K562 (cell line): ENCODE data around the gene CENPP. TPM values are rescaled to one million over a fixed set of nuclear protein-coding genes. Genes with fewer than 3 reads are reported as not detected.

Experiments
- ATAC-seq: fragments of 200-7000 bp; cut with Tn5 transposase; 3 replicates; pipeline ENCODE4 v1.9.1; 2020; ENCODE audit warnings: moderate library complexity
- BruUV-seq: library from RNA; stranded (reverse); fragments of 400-500 nt; replicated peaks from 2 replicates; lab custom pipeline; 2021; lab: Mats Ljungman, UMichigan
- CTCF ChIA-PET: fragments of 300-600 bp; formaldehyde crosslinking; extraction: SDS; loops from one replicate; lab custom pipeline; 2021; ENCODE audit warnings: low intra/inter-chr PET ratio; lab: Yijun Ruan, JAX
- POLR2A ChIA-PET: fragments of 300-600, 350-650 bp; sonication (Branson Sonifier 250); formaldehyde crosslinking; extraction: SDS; loops from one replicate; lab custom pipeline; 2021; ENCODE audit warnings: antibody characterized with exemption, inconsistent platforms; lab: Yijun Ruan, JAX
- DNase-seq, 4 experiments: peaks; one replicate each; pipeline versions ENCODE4 v3.0.0 to v3.0.0-alpha.2; 2011 to 2018; ENCODE audit warnings: low spot score in 3 of 4, mixed read lengths in 3 of 4; ENCODE audit errors: extremely low read depth in 1 of 4
- FAIRE-seq: peaks from 2 replicates; lab custom pipeline; 2011; peaks lifted over from hg19 to GRCh38; lab: Jason Lieb, UNC
- H2AFZ ChIP-seq: 2 replicates; pipeline ENCODE4 v1.6.0; 2011; ENCODE audit warnings: low read depth, low read length, control low read depth, inconsistent platforms
- H3K27ac ChIP-seq: fragments of 200-600 bp; 3 replicates; pipeline ENCODE4 v1.8.0; 2011; ENCODE audit warnings: low read depth, mild to moderate bottlenecking, control low read depth, inconsistent platforms, low read length, moderate library complexity, mixed read lengths; ENCODE audit errors: extremely low read depth
- H3K27me3 ChIP-seq, 2 experiments: fragments of 300-600 bp in 1 of 2; 2 replicates in 1 of 2; 3 replicates in 1 of 2; pipeline versions ENCODE4 v1.6.0 to v1.8.0; 2011; ENCODE audit warnings: inconsistent platforms in 2 of 2, low read length in 2 of 2, mild to moderate bottlenecking in 1 of 2, mixed read lengths in 1 of 2, moderate library complexity in 1 of 2; ENCODE audit not compliant: control insufficient read depth in 2 of 2, insufficient read depth in 2 of 2
- H3K36me3 ChIP-seq: fragments of 300-600 bp; 3 replicates; pipeline ENCODE4 v1.8.0; 2011; ENCODE audit warnings: mild to moderate bottlenecking, low read length, inconsistent platforms; ENCODE audit not compliant: control insufficient read depth, insufficient read depth
- H3K4me1 ChIP-seq, 2 experiments: fragments of 200-600 bp in 1 of 2; replicated peaks in 1 of 2; 2 replicates in 1 of 2; 3 replicates in 1 of 2; pipeline versions ENCODE4 v1.5.1 to v1.8.0; 2011; ENCODE audit warnings: inconsistent platforms in 2 of 2, low read length in 2 of 2, mild to moderate bottlenecking in 1 of 2, mixed read lengths in 1 of 2, moderate library complexity in 1 of 2; ENCODE audit not compliant: control insufficient read depth in 2 of 2, insufficient read depth in 2 of 2
- H3K4me2 ChIP-seq: 2 replicates; pipeline ENCODE4 v1.6.1; 2011; ENCODE audit warnings: low read length, control low read depth, inconsistent platforms, mixed read lengths; ENCODE audit not compliant: insufficient read depth
- H3K4me3 ChIP-seq: fragments of 200-600 bp; sonication (generic), shearing (Covaris generic); 2 replicates; pipeline ENCODE4 v1.5.1; 2016; ENCODE audit warnings: control low read depth, inconsistent platforms
- H3K79me2 ChIP-seq: fragments of 200-600 bp; 3 replicates; pipeline ENCODE4 v1.8.0; 2011; ENCODE audit warnings: low read length, inconsistent platforms; ENCODE audit not compliant: control insufficient read depth, insufficient read depth
- H3K9ac ChIP-seq, 2 experiments: 2 replicates each; pipeline versions ENCODE4 v1.6.0 to v1.6.1; 2011; ENCODE audit warnings: low read depth in 2 of 2, low read length in 2 of 2, control low read depth in 1 of 2, inconsistent platforms in 1 of 2, mild to moderate bottlenecking in 1 of 2, mixed read lengths in 1 of 2; ENCODE audit not compliant: insufficient read depth in 1 of 2
- H3K9me1 ChIP-seq: one replicate; pipeline ENCODE4 v1.6.0; 2011; ENCODE audit warnings: inconsistent platforms, mild to moderate bottlenecking, low read length, moderate library complexity; ENCODE audit not compliant: control insufficient read depth, insufficient read depth
- H3K9me3 ChIP-seq: replicated peaks from 2 replicates; pipeline ENCODE4 v1.5.1; 2011; ENCODE audit warnings: low read depth, low read length, inconsistent platforms; ENCODE audit not compliant: control insufficient read depth, insufficient read depth
- H4K20me1 ChIP-seq: replicated peaks from 2 replicates; pipeline ENCODE4 v1.6.1; 2011; ENCODE audit warnings: low read length, inconsistent platforms, mixed read lengths; ENCODE audit not compliant: control insufficient read depth, insufficient read depth
- C11orf30 ChIP-seq: fragments of 450-650 bp; IDR thresholded peaks from 2 replicates; pipeline ENCODE4 v1.6.1; 2016; ENCODE audit warnings: low read depth, mild to moderate bottlenecking
- CBFA2T3 ChIP-seq: fragments of 450-650 bp; IDR thresholded peaks from 2 replicates; pipeline ENCODE4 v1.6.1; 2017
- CTCF ChIP-seq, 3 experiments: IDR thresholded peaks in 2 of 3; conservative IDR thresholded peaks in 1 of 3; 2 replicates each; pipeline ENCODE4 v1.5.1; 2011 to 2012; ENCODE audit warnings: low read length in 3 of 3, mild to moderate bottlenecking in 3 of 3, control low read depth in 2 of 3, improper control_type of control experiment in 1 of 3, inconsistent platforms in 1 of 3, low read depth in 1 of 3, mixed read lengths in 1 of 3, moderate library complexity in 1 of 3; ENCODE audit not compliant: insufficient read depth in 2 of 3
- MAFG ChIP-seq: fragments of 450-650 bp; conservative IDR thresholded peaks from 2 replicates; pipeline ENCODE4 v1.6.1; 2016; ENCODE audit warnings: missing genetic modification characterization, missing compliant biosample characterization
- POLR2B ChIP-seq: fragments of 450-650 bp; IDR thresholded peaks from 2 replicates; pipeline ENCODE4 v1.6.1; 2018; ENCODE audit warnings: low read depth; ENCODE audit not compliant: partially characterized antibody
- RAD21 ChIP-seq, 2 experiments: fragments of 250-450 bp in 1 of 2; fragments of 450-650 bp in 1 of 2; sonication (Bioruptor Pico) in 1 of 2; formaldehyde crosslinking in 1 of 2; IDR thresholded peaks in 1 of 2; conservative IDR thresholded peaks in 1 of 2; 2 replicates each; pipeline versions ENCODE4 v1.4.0 to v1.8.0; 2020 to 2022; ENCODE audit warnings: mild to moderate bottlenecking in 2 of 2, moderate library complexity in 1 of 2
- REST ChIP-seq, 2 experiments: fragments of 450-650 bp; formaldehyde crosslinking in 1 of 2; IDR thresholded peaks; 2 replicates each; pipeline versions ENCODE4 v1.4.0 to v1.6.1; 2014 to 2020; ENCODE audit warnings: mild to moderate bottlenecking in 2 of 2, borderline replicate concordance in 1 of 2, low read depth in 1 of 2
- ZFP1 ChIP-seq: fragments of 450-650 bp; formaldehyde crosslinking; IDR thresholded peaks from 2 replicates; pipeline ENCODE4 v1.4.0; 2020; ENCODE audit warnings: mild to moderate bottlenecking, mixed read lengths
- ZNF316 ChIP-seq: fragments of 450-650 bp; IDR thresholded peaks from 2 replicates; pipeline ENCODE4 v1.6.1; 2016
- WGBS: fragments of 100-300 bp; shearing (Covaris generic); methylation state at CpG from one replicate; pipeline ENCODE4 v1.1.6; 2016; ENCODE audit warnings: low coverage, mixed read lengths; ENCODE audit not compliant: insufficient coverage; ENCODE audit errors: missing lambda C conversion rate; 5-methylcytosine and 5-hydroxymethylcytosine counted together
- in situ Hi-C: fragments of 300-500 bp; cut with MboI; formaldehyde crosslinking; loops from 4 replicates; pipeline ENCODE4 v1.15.0; 2018; ENCODE audit warnings: inconsistent platforms, mixed read lengths
- intact Hi-C: fragments of 100-400 bp; cut with micrococcal nuclease; formaldehyde crosslinking; loops from 2 replicates; pipeline ENCODE4 v1.14.2; 2022
- polyA plus RNA-seq, 8 experiments: library from polyadenylated mRNA; depleted of rRNA in 4 of 8; stranded (reverse) in 5 of 8; unstranded in 3 of 8; fragments of >200 nt; fragmentation: Nextera tagmentation in 2 of 8; fragmentation: Illumina TruSeq in 1 of 8; extraction: Ambion mirVana in 2 of 8; extraction: Trizol in 1 of 8; gene quantifications; 2 replicates each; pipeline versions ENCODE4 v1.2.1 to v1.2.3, GENCODE V29; 2011 to 2014; ENCODE audit warnings: inconsistent platforms in 1 of 8, missing spikeins in 1 of 8
- total RNA-seq, 7 experiments: library from RNA; depleted of rRNA in 6 of 7; stranded (reverse); fragments of >200 nt in 6 of 7; fragmentation: Illumina TruSeq in 2 of 7; extraction: Trizol in 2 of 7; gene quantifications; 2 replicates each; pipeline versions ENCODE4 v1.2.1 to v1.2.3, GENCODE V29; 2011 to 2021; ENCODE audit warnings: low replicate concordance in 1 of 7

CENPP gene
- total and polyA plus RNA-seq, 9 of the 15 experiments (the other 6 are each of a cell fraction or from before 2014, with no cell fraction given): 8.0 to 28.5 (median 17.9) TPM

- Histone ChIP-seq H3K9me3 (no peaks in the 10 kb centered on the region), H3K4me2 (no peak overlapping the region), H3K79me2 (no peaks in the 10 kb centered on the region), H3K27ac (no peak overlapping the region), H2AFZ (no peak overlapping the region), H3K4me1 (no peaks in the 10 kb centered on the region), H3K9ac (no peak overlapping the region), H3K4me3 (no peak overlapping the region), H3K36me3 (no peaks in the 10 kb centered on the region), H3K9me1 (no peaks in the 10 kb centered on the region), H3K27me3 (no peaks in the 10 kb centered on the region), H4K20me1 (no peaks in the 10 kb centered on the region)
- in situ Hi-C loops (loop anchor here (10.0 kb wide), 1 partner anchor 304 kb away; no protein-coding TSS in a partner anchor), intact Hi-C loops (loop anchor here (5.0 to 10.0 kb wide), 2 partner anchors 84 to 112 kb away; partner anchors contain the start of genes CENPP and NOL8)
- ChIA-PET POLR2A (interaction anchor here (0.6 kb wide), 1 partner anchor 11 kb away, joined by 3 read pairs; no protein-coding TSS in a partner anchor), CTCF (interaction anchor here (1.3 to 1.5 kb wide), 4 partner anchors 111 to 305 kb away, joined by 4 to 13 read pairs (median 5); no protein-coding TSS in a partner anchor)
- TF ChIP-seq ZNF316 (peak; percentile 90), REST (IDR thresholded peaks at IDR 0.05; ENCODE audit: borderline replicate concordance) (peak; percentile 16; the same call in 1 of the 2 replicates), REST (CRISPR knock-in tag; IDR thresholded peaks at IDR 0.05; ENCODE audit: low read depth) (no peak), CTCF (IDR thresholded peaks at IDR 0.05 in 2 of 3, conservative IDR thresholded peaks at IDR 0.05 in 1 of 3; ENCODE audit: insufficient read depth in 2 of 3, low read depth in 1 of 3, low read length in 3 of 3) (peak in 2 of 3 experiments; percentile 9 to 53; a peak in 3 of 6 replicates), MAFG (tag) (peak; percentile 51), CBFA2T3 (no peak), RAD21 (CRISPR knock-in tag; conservative IDR thresholded peaks at IDR 0.05 in 1 of 2, IDR thresholded peaks at IDR 0.05 in 1 of 2) (peak; percentile 41 to 51), POLR2B (no peak), C11orf30 (peak; percentile 74; the same call in 1 of the 2 replicates), ZFP1 (CRISPR knock-in tag) (no peak)
- 56% methylated on average over 5 of the region's 5 CpGs for WGBS
- DNase-seq: no peak
- no peak for ATAC-seq
- no TSS peak for BruUV-seq
- FAIRE-seq: no peak
Observed at GRCh38 chr9:92438900-92439526, 113.3 kb downstream of the CENPP start.
